Measurements from ENCODE around the gene PIK3CA. TPM values are rescaled to one million over a fixed set of nuclear protein-coding genes. Genes with fewer than 3 reads are reported as not detected.

The PIK3CA gene
- total and polyA plus RNA-seq, 2 donors (not counting 3 experiments of a cell fraction or from before 2014, with no cell fraction given): 4.2 to 25.8 TPM

- dilution Hi-C loops (cut with MboI; ENCODE audit: extremely low pct_ligation_motif_present, low sequenced_read_pairs): no loop called here
- no TSS peak for BruUV-seq (replicated peaks)
- CTCF ChIA-PET: no interaction called here
- H2AFZ ChIP-seq (ENCODE audit: low read depth, low read length): no peak overlapping the region
- H3K9ac ChIP-seq (replicated peaks; ENCODE audit: extremely low read depth, insufficient read depth, low read length): no peak overlapping the region
- intact Hi-C loops (cut with micrococcal nuclease): no loop called here
- no peak overlapping the region for H3K4me2 ChIP-seq (ENCODE audit: insufficient read depth, low read length)
- H4K20me1 ChIP-seq (replicated peaks; ENCODE audit: control insufficient read depth, extremely low read depth, insufficient read depth, low read length): no peaks in the 10 kb centered on the region
- H3K4me1 ChIP-seq (ENCODE audit: control insufficient read depth, extremely low read depth, insufficient read depth, low read length): no peaks in the 10 kb centered on the region
- no peaks in the 10 kb centered on the region for H3K36me3 ChIP-seq (ENCODE audit: control insufficient read depth in 2 of 2, extremely low read depth in 1 of 2, insufficient read depth in 2 of 2, low read length in 2 of 2)
- FAIRE-seq (no peak), DNase-seq (ENCODE audit: low read depth, low spot score) (no peak)
- peaks cover 5 to 6% of the 10 kb centered on the region in 2 experiments for H3K27me3 ChIP-seq (ENCODE audit: control insufficient read depth in 2 of 2, insufficient read depth in 2 of 2, low read length in 2 of 2)
- no peaks in the 10 kb centered on the region for H3K9me1 ChIP-seq (replicated peaks; ENCODE audit: control insufficient read depth, extremely low read depth, insufficient read depth, low read length)
- H3K9me3 ChIP-seq (replicated peaks; ENCODE audit: control insufficient read depth, insufficient read depth, low read length): no peaks in the 10 kb centered on the region
- H3K79me2 ChIP-seq (ENCODE audit: control insufficient read depth, insufficient read depth, low read length): no peaks in the 10 kb centered on the region
- no peak overlapping the region for H3K4me3 ChIP-seq (replicated peaks in 1 of 3; ENCODE audit: insufficient read depth in 1 of 3, low read depth in 1 of 3, low read length in 3 of 3)
- no peak overlapping the region for H3K27ac ChIP-seq (ENCODE audit: insufficient read depth, low read depth, low read length)
- TF ChIP-seq GATA2 (IDR thresholded peaks at IDR 0.05; ENCODE audit: insufficient read depth, insufficient read length, low read depth, low read length): no peak
- no peak for TF ChIP-seq JUN (IDR thresholded peaks at IDR 0.05; ENCODE audit: borderline replicate concordance, insufficient read depth, insufficient read length, low read depth)
- TF ChIP-seq MYC (IDR thresholded peaks at IDR 0.05; ENCODE audit: low read depth, low read length): no peak
- no peak for TF ChIP-seq FOS (IDR thresholded peaks at IDR 0.05; ENCODE audit: borderline replicate concordance, insufficient read depth, low read length)
- no peak for TF ChIP-seq EZH2 (IDR thresholded peaks at IDR 0.05; ENCODE audit: borderline replicate concordance, low read depth, low read length, severe bottlenecking)
- TF ChIP-seq POLR2AphosphoS5 (IDR thresholded peaks at IDR 0.05; ENCODE audit: insufficient read depth, low read depth, low read length): no peak
- TF ChIP-seq MAX (IDR thresholded peaks at IDR 0.05; ENCODE audit: insufficient read depth, insufficient read length): no peak
- no peak for TF ChIP-seq POLR2A (IDR thresholded peaks at IDR 0.05; ENCODE audit: low read depth, low read length)
- TF ChIP-seq CTCF (IDR thresholded peaks at IDR 0.05; ENCODE audit: extremely low read depth in 1 of 2, insufficient read depth in 1 of 2, low read depth in 1 of 2, low read length in 2 of 2): no peak
- POLR2A ChIA-PET: no interaction called here
Observed at GRCh38 chr3:179281825-179282224, 133.7 kb downstream of the PIK3CA start.

All from endothelial cell of umbilical vein (primary cell).